Measurements from ENCODE around the gene ZSWIM6.

The ZSWIM6 gene

GRCh38 chr5:61474746-61475145 is 142.7 kb downstream of the ZSWIM6 start:
- no peaks in the 10 kb centered on the region for H3K36me3 ChIP-seq (replicated peaks)
- no peak overlapping the region for H3K27ac ChIP-seq
- in situ Hi-C loops (cut with HindIII; ENCODE audit: low pct_ligation_motif_present, low sequenced_read_pairs) = no loop called here
- no peak for DNase-seq
- H3K27me3 ChIP-seq (replicated peaks) = no peaks in the 10 kb centered on the region
- no peak for TF ChIP-seq CTCF (IDR thresholded peaks at IDR 0.05; ENCODE audit: low read depth, low read length, missing control alignments)
- H3K4me3 ChIP-seq (ENCODE audit: low read depth, low read length) = no peak overlapping the region

DNA sequence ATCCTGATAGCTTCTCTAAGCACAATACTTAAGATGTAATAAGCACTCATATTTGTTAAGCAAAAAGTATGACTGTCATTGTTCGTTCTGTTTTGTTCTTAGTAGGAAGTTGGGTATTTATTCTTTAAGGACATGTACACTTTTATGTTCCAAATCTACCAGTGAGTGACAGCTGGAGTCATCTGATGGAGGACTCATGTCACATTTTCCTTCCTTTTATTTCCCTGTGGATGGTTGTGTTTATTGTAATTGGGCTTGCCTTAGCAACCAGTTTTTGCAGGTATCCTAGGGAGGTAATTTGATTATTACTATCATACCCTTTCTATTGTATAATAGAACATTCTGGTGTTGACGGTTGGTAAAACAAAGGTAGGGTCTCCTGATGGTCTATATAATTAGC is 145.7 kb downstream of the ZSWIM6 start:
- in situ Hi-C loops (cut with HindIII; ENCODE audit: low pct_ligation_motif_present, low sequenced_read_pairs) = no loop called here
- Histone ChIP-seq H3K36me3 (replicated peaks) (no peaks in the 10 kb centered on the region), H3K4me3 (ENCODE audit: low read depth, low read length) (no peak overlapping the region), H3K27ac (no peak overlapping the region), H3K27me3 (replicated peaks) (no peaks in the 10 kb centered on the region)
- DNase-seq = no peak
- TF ChIP-seq CTCF (IDR thresholded peaks at IDR 0.05; ENCODE audit: low read depth, low read length, missing control alignments) = no peak

DNA sequence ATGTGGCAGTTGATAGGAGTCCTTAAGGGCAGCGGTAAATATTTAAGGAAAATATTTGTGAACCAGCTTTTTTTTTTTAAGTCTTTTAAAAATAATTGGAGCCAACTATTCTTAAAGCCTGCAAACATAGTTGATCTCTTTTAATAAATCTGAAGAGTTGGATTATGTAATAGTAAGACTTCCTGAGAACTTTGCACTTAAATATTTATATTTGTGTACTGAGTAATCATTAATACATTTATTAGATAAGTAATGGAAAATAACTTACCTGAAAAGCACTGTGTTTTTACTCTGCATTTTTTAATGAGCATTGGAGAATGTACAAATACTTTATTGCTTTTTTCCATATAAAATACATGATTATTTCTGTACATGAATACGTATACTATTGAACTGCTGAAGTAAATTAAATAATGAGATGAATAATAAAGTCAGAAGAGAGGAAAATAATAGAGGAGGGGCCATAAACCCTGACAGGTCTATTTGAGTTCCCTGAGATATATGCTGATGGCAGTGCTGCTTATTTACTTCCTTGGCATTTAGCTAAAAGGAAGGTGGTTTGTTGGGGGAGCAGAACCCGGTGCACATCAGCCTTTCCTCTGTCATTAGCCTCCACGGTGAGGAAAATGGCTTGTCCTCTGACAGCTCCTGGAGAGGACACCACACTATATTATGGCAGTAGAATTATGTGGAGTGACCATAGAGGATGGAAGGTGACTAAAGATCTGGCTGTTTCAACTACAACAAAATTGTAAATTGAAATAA is 148.0 kb downstream of the ZSWIM6 start:
- Histone ChIP-seq H3K27ac (no peak overlapping the region), H3K36me3 (replicated peaks) (no peaks in the 10 kb centered on the region), H3K27me3 (replicated peaks) (no peaks in the 10 kb centered on the region), H3K4me3 (ENCODE audit: low read depth, low read length) (no peak overlapping the region)
- no peak for TF ChIP-seq CTCF (IDR thresholded peaks at IDR 0.05; ENCODE audit: low read depth, low read length, missing control alignments)
- no peak for DNase-seq
- in situ Hi-C loops (cut with HindIII; ENCODE audit: low pct_ligation_motif_present, low sequenced_read_pairs) = no loop called here

DNA sequence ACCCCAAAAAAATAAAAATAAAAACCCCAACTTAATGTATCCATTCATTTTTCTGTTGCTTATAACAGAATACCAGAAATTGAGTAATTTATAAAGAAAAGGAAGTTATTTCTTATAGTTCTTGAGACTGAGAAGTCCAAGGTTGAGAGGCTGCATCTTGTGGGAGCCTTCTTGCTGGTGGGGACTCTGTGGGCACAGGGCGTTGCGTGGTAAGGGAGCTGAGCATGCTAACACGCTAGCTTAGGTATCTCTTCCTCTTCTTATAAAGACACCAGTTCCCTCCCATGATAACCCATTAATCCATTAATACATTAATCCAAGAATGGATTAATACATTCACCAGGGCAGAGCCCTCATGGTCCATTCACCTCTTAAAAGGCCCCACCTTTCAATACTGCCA is 150.9 kb downstream of the ZSWIM6 start:
- Histone ChIP-seq H3K27me3 (replicated peaks) (no peaks in the 10 kb centered on the region), H3K4me3 (ENCODE audit: low read depth, low read length) (no peak overlapping the region), H3K27ac (no peak overlapping the region), H3K36me3 (replicated peaks) (no peaks in the 10 kb centered on the region)
- no peak for DNase-seq
- in situ Hi-C loops (cut with HindIII; ENCODE audit: low pct_ligation_motif_present, low sequenced_read_pairs) = no loop called here
- TF ChIP-seq CTCF (IDR thresholded peaks at IDR 0.05; ENCODE audit: low read depth, low read length, missing control alignments) = no peak

GRCh38 chr5:61486476-61486875 is 154.4 kb downstream of the ZSWIM6 start:
- H3K4me3 ChIP-seq (ENCODE audit: low read depth, low read length) = no peak overlapping the region
- no peak for DNase-seq
- H3K27ac ChIP-seq = no peak overlapping the region
- TF ChIP-seq CTCF (IDR thresholded peaks at IDR 0.05; ENCODE audit: low read depth, low read length, missing control alignments) = no peak
- no peaks in the 10 kb centered on the region for H3K36me3 ChIP-seq (replicated peaks)
- in situ Hi-C loops (cut with HindIII; ENCODE audit: low pct_ligation_motif_present, low sequenced_read_pairs) = no loop called here
- H3K27me3 ChIP-seq (replicated peaks) = no peaks in the 10 kb centered on the region

- no peak overlapping the region for H3K27ac ChIP-seq
- H3K27me3 ChIP-seq (replicated peaks) = no peaks in the 10 kb centered on the region
- H3K36me3 ChIP-seq (replicated peaks) = peaks cover 4% of the 10 kb centered on the region
- no peak overlapping the region for H3K4me3 ChIP-seq (ENCODE audit: low read depth, low read length)
- in situ Hi-C loops (cut with HindIII; ENCODE audit: low pct_ligation_motif_present, low sequenced_read_pairs) = no loop called here
- no peak for DNase-seq
- TF ChIP-seq CTCF (IDR thresholded peaks at IDR 0.05; ENCODE audit: low read depth, low read length, missing control alignments) = no peak
These were observed 157.5 kb downstream of the ZSWIM6 start for GRCh38 chr5:61489574-61489973.

Data from brain microvascular endothelial cell (primary cell).